GM18499 (cell line): Measurements from ENCODE around the gene RAB3GAP2.
"Not testable (repeated sequence)": the region's sequence is repeated elsewhere in the genome, so short reads cannot be mapped to it uniquely, and the experiment has no call there.

Experiments used
- ATAC-seq: cut with Tn5 transposase; IDR thresholded peaks from one replicate; pipeline ENCODE4 v1.9.1; 2021; ENCODE audit warnings: moderate number of reproducible peaks; ENCODE audit not compliant: insufficient read depth, unreplicated experiment

Gene RAB3GAP2

GRCh38 chr1:220272047-220272840 lies at the start of gene RAB3GAP2:
Gene RAB3GAP2 (minus strand): TSS chr1:220272453. CDS start chr1:220272337, 116 bp downstream.
- ATAC-seq, result peak; percentile 93

- ATAC-seq, result no peak
Observed at GRCh38 chr1:220321758-220322157, 49.5 kb upstream of the RAB3GAP2 start.

- ATAC-seq, result no peak
Observed at GRCh38 chr1:220320709-220321108, 48.5 kb upstream of the RAB3GAP2 start.

- no peak for ATAC-seq
Observed at GRCh38 chr1:220318673-220319072, 46.4 kb upstream of the RAB3GAP2 start.

GRCh38 chr1:220317161-220317560 lies 44.9 kb upstream of the RAB3GAP2 start:
- no peak for ATAC-seq

GRCh38 chr1:220316305-220316704 lies 44.1 kb upstream of the RAB3GAP2 start:
- ATAC-seq, result no peak

- no peak for ATAC-seq
Observed at GRCh38 chr1:220315070-220315839, 43.0 kb upstream of the RAB3GAP2 start.

- no peak for ATAC-seq
Observed at GRCh38 chr1:220313576-220313975, 41.3 kb upstream of the RAB3GAP2 start.

- not testable (repeated sequence) for ATAC-seq
Observed at GRCh38 chr1:220310147-220310546, 37.9 kb upstream of the RAB3GAP2 start.

- no peak for ATAC-seq
Observed at GRCh38 chr1:220307607-220308006, 35.4 kb upstream of the RAB3GAP2 start.

GRCh38 chr1:220306339-220306738 lies 34.1 kb upstream of the RAB3GAP2 start:
- ATAC-seq, result no peak

- no peak for ATAC-seq
Observed at GRCh38 chr1:220303871-220304270, 31.6 kb upstream of the RAB3GAP2 start.

GRCh38 chr1:220301630-220302029 lies 29.4 kb upstream of the RAB3GAP2 start:
- ATAC-seq, result no peak

GRCh38 chr1:220300442-220301121 lies 28.3 kb upstream of the RAB3GAP2 start:
- no peak for ATAC-seq

- ATAC-seq, result no peak
Observed at GRCh38 chr1:220299337-220299736, 27.1 kb upstream of the RAB3GAP2 start.

- no peak for ATAC-seq
Observed at GRCh38 chr1:220298470-220299205, 26.4 kb upstream of the RAB3GAP2 start.

GRCh38 chr1:220296981-220297380 lies 24.7 kb upstream of the RAB3GAP2 start:
- ATAC-seq, result no peak

- ATAC-seq, result no peak
Observed at GRCh38 chr1:220294846-220295301, 22.6 kb upstream of the RAB3GAP2 start.

- ATAC-seq, result no peak
Observed at GRCh38 chr1:220291580-220291979, 19.3 kb upstream of the RAB3GAP2 start.

- no peak for ATAC-seq
Observed at GRCh38 chr1:220290140-220290761, 18.0 kb upstream of the RAB3GAP2 start.
